Mesenchymal stem cell (in vitro differentiated cells and primary cell): ENCODE measurements around the gene FLOT1.
A peak's percentile ranks its signal among the peaks of the same experiment; 100 is the strongest.
"Not testable (repeated sequence)": the region's sequence is repeated elsewhere in the genome, so short reads cannot be mapped to it uniquely, and the experiment has no call there.

Experiments used
- DNase-seq: peaks from one replicate; pipeline ENCODE4 v3.0.0-alpha.2; 2013
- H2AFZ ChIP-seq: one replicate; pipeline ENCODE4 v1.6.1; 2013; ENCODE audit warnings: low read depth, mild to moderate bottlenecking, control low read depth, inconsistent platforms, low read length, moderate library complexity
- H2AK5ac ChIP-seq: 2 replicates; pipeline ENCODE4 v1.6.1; 2013; ENCODE audit warnings: low read length, moderate library complexity, mild to moderate bottlenecking, inconsistent platforms; ENCODE audit not compliant: severe bottlenecking
- H2BK120ac ChIP-seq: one replicate; pipeline ENCODE4 v1.6.1; 2013; ENCODE audit warnings: low read depth, mild to moderate bottlenecking, inconsistent platforms, low read length, moderate library complexity
- H2BK12ac ChIP-seq, 2 experiments: one replicate each; pipeline ENCODE4 v1.6.1; 2013; ENCODE audit warnings: inconsistent platforms in 2 of 2, low read length in 2 of 2, mild to moderate bottlenecking in 2 of 2, moderate library complexity in 2 of 2, control low read depth in 1 of 2
- H2BK15ac ChIP-seq: one replicate; pipeline ENCODE4 v1.6.1; 2013; ENCODE audit warnings: mild to moderate bottlenecking, low read depth, inconsistent platforms; ENCODE audit not compliant: poor library complexity, severe bottlenecking
- H2BK5ac ChIP-seq: 2 replicates; pipeline ENCODE4 v1.6.1; 2013; ENCODE audit warnings: low read depth, mild to moderate bottlenecking, low read length, control low read depth, inconsistent platforms; ENCODE audit not compliant: poor library complexity, severe bottlenecking
- H3K14ac ChIP-seq, 2 experiments: one replicate each; pipeline ENCODE4 v1.6.1; 2013; ENCODE audit warnings: inconsistent platforms in 2 of 2, low read length in 2 of 2, control low read depth in 1 of 2, mild to moderate bottlenecking in 1 of 2, moderate library complexity in 1 of 2
- H3K18ac ChIP-seq, 2 experiments: one replicate each; pipeline ENCODE4 v1.6.1; 2013; ENCODE audit warnings: inconsistent platforms in 2 of 2, low read length in 2 of 2, control low read depth in 1 of 2, low read depth in 1 of 2, mild to moderate bottlenecking in 1 of 2
- H3K23ac ChIP-seq, 2 experiments: one replicate each; pipeline ENCODE4 v1.6.1; 2013; ENCODE audit warnings: inconsistent platforms in 2 of 2, low read length in 2 of 2, mild to moderate bottlenecking in 2 of 2, moderate library complexity in 2 of 2, control low read depth in 1 of 2
- H3K27ac ChIP-seq: 2 replicates; pipeline ENCODE4 v1.5.1; 2013; ENCODE audit warnings: mild to moderate bottlenecking, moderate library complexity, low read length, control low read depth, inconsistent platforms; ENCODE audit not compliant: poor library complexity, severe bottlenecking
- H3K27me3 ChIP-seq, 2 experiments: 2 replicates each; pipeline versions ENCODE4 v1.6.1 to v1.7.0; 2013; ENCODE audit warnings: low read length in 2 of 2, mild to moderate bottlenecking in 2 of 2, moderate library complexity in 2 of 2, control low read depth in 1 of 2, inconsistent platforms in 1 of 2; ENCODE audit not compliant: control insufficient read depth in 1 of 2, insufficient read depth in 1 of 2
- H3K36me3 ChIP-seq, 2 experiments: 2 replicates each; pipeline versions ENCODE4 v1.6.1 to v1.7.0; 2013; ENCODE audit warnings: low read length in 2 of 2, control low read depth in 1 of 2, inconsistent platforms in 1 of 2, low read depth in 1 of 2, mild to moderate bottlenecking in 1 of 2; ENCODE audit not compliant: insufficient read depth in 2 of 2, control insufficient read depth in 1 of 2
- H3K4ac ChIP-seq, 2 experiments: one replicate each; pipeline ENCODE4 v1.6.1; 2013; ENCODE audit warnings: inconsistent platforms in 2 of 2, low read length in 2 of 2, mild to moderate bottlenecking in 2 of 2, moderate library complexity in 2 of 2, control low read depth in 1 of 2, low read depth in 1 of 2
- H3K4me1 ChIP-seq: 2 replicates; pipeline ENCODE4 v1.6.1; 2013; ENCODE audit warnings: low read depth, low read length, control low read depth; ENCODE audit not compliant: control insufficient read depth, insufficient read depth
- H3K4me2 ChIP-seq: 2 replicates; pipeline ENCODE4 v1.6.1; 2013; ENCODE audit warnings: low read length, mild to moderate bottlenecking, inconsistent platforms; ENCODE audit not compliant: poor library complexity, severe bottlenecking
- H3K4me3 ChIP-seq, 2 experiments: 2 replicates each; pipeline versions ENCODE4 v1.5.1 to v1.7.0; 2013; ENCODE audit warnings: low read length in 2 of 2, mild to moderate bottlenecking in 2 of 2, control low read depth in 1 of 2, low read depth in 1 of 2; ENCODE audit not compliant: insufficient read depth in 1 of 2
- H3K79me1 ChIP-seq: replicated peaks from 2 replicates; pipeline ENCODE4 v1.6.1; 2013; ENCODE audit warnings: mild to moderate bottlenecking, control low read depth, low read length, inconsistent platforms; ENCODE audit not compliant: poor library complexity, severe bottlenecking
- H3K9ac ChIP-seq: 2 replicates; pipeline ENCODE4 v1.7.0; 2013; ENCODE audit warnings: mild to moderate bottlenecking, low read length, moderate library complexity
- H3K9me3 ChIP-seq: 2 replicates; pipeline ENCODE4 v1.7.0; 2013; ENCODE audit warnings: mild to moderate bottlenecking, low read length; ENCODE audit not compliant: control insufficient read depth
- H4K8ac ChIP-seq: one replicate; pipeline ENCODE4 v1.6.1; 2013; ENCODE audit warnings: inconsistent platforms, mild to moderate bottlenecking, low read length, moderate library complexity
- H4K91ac ChIP-seq: one replicate; pipeline ENCODE4 v1.6.1; 2013; ENCODE audit warnings: mild to moderate bottlenecking, low read length, inconsistent platforms
- WGBS: methylation state at CpG from one replicate; pipeline ENCODE4 v1.1.7; 2013; ENCODE audit warnings: mixed read lengths; 5-methylcytosine and 5-hydroxymethylcytosine counted together

The FLOT1 gene

DNA sequence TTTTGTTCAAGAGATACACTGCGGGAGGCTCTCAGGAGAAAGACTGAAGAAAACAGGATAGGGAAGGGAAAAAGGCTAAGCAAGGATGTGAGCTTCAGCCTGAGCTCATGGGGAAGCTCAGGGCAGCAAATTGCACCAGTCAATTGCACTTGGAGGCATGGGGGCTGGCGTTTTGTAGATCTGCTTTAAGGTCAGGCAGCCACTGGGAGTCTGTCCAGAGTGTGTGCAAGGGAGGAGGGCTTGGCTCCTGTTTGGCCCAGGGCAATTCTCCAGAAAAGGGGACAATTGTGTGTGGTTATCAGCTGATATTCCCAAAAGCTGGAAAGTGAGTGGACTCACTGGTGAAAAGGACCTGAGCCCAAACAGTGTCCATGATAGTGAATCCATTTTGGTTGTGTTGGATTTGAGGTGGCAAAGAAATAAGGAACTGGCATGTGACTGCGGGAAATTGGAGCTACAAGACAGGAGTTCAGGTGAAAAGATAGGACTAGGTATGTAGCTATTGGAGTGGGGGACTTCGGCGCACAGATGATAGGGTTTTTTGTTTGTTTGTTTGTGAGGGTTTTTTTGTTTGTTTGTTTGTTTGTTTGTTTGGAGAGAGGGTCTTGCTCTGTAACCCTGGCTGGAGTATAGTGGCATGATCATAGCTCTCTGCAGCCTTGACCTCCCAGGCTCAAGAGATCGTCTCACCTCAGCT, 24.1 kb upstream of the FLOT1 start:
- Histone ChIP-seq H3K9me3 (no peaks in the 10 kb centered on the region), H3K4ac (peak overlapping the region in 1 of 2 experiments; percentile 73), H2BK12ac (peak overlapping the region in 1 of 2 experiments; percentile 65), H3K36me3 (no peaks in the 10 kb centered on the region), H2BK5ac (peak overlapping the region; percentile 39), H2AFZ (no peak overlapping the region), H3K14ac (peak overlapping the region in 1 of 2 experiments; percentile 6), H4K8ac (peak overlapping the region; percentile 45), H3K18ac (peak overlapping the region; percentile 13 to 34), H2AK5ac (peak overlapping the region; percentile 98), H4K91ac (no peak overlapping the region), H3K79me1 (peaks cover 4% of the 10 kb centered on the region), H2BK120ac (no peak overlapping the region), H3K27me3 (no peaks in the 10 kb centered on the region), H3K23ac (no peak overlapping the region), H3K27ac (no peak overlapping the region), H3K4me1 (peaks cover 18% of the 10 kb centered on the region), H3K9ac (no peak overlapping the region), H3K4me3 (no peak overlapping the region), H2BK15ac (no peak overlapping the region), H3K4me2 (no peak overlapping the region)
- WGBS: 94% methylated on average over 6 of the region's 6 CpGs
- no peak for DNase-seq

DNA sequence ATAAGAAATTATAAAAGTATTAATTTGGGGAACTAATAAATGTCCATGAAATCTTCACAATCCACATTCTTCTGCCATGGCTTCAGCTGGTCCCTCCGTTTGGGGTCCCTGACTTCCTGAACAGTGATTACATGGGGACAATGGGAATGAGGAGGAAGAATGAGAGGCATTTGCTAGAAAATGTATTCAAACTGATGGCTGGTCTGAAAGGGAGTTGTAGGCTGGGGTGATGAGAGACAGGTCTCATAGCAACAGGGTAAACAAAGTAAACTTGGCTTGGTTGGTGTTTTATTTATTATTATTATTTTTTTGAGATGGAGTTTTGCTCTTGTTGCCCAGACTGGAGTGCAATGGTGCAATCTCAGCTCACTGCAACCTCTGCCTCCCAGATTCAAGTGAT, 23.0 kb upstream of the FLOT1 start:
- 50% methylated on average over 1 of the region's 1 CpG for WGBS
- H3K9me3 ChIP-seq, H2AFZ ChIP-seq, H3K14ac ChIP-seq, H3K27me3 ChIP-seq, H3K18ac ChIP-seq, H2BK15ac ChIP-seq, H3K36me3 ChIP-seq, H3K23ac ChIP-seq, H3K4me2 ChIP-seq, H4K8ac ChIP-seq, H4K91ac ChIP-seq, H3K79me1 ChIP-seq, H3K4ac ChIP-seq, H3K4me3 ChIP-seq, H3K9ac ChIP-seq, H2BK120ac ChIP-seq: not testable (repeated sequence)
- Histone ChIP-seq H3K4me1 (peaks cover 17% of the 10 kb centered on the region), H2BK5ac (peak overlapping the region; percentile 59), H2AK5ac (peak overlapping the region; percentile 90), H2BK12ac (peak overlapping the region in 1 of 2 experiments; percentile 68), H3K27ac (peak overlapping the region; percentile 65)
- DNase-seq: peak; percentile 58

DNA sequence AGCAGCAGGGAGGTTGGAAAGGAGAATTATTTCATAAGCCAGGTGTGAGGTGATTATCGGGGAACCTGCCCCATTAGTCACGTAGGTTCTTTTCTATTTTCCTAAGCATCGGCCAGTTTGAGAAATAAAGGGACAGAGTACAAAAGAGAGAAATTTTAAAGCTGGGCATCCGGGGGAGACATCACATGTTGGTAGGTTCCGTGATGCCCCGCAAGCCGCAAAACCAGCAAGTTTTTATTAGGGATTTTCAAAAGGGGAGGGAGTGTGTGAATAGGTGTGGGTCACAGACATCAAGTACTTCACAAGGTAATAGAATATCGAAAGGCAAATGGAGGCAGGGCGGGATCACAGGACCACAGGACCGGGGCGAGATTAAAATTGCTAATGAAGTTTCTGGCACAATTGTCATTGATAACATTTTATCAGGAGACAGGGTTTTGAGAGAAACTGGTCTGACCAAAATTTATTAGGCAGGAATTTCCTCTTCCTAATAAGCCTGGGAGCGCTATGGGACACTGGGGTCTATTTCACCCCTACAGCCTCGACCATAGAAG, 22.1 kb upstream of the FLOT1 start:
- not testable (repeated sequence) for DNase-seq, H3K9me3 ChIP-seq, H2BK120ac ChIP-seq, H3K79me1 ChIP-seq, H3K9ac ChIP-seq, H3K4ac ChIP-seq, H3K27me3 ChIP-seq, H3K18ac ChIP-seq, H2AFZ ChIP-seq, H3K36me3 ChIP-seq, H3K23ac ChIP-seq, H4K8ac ChIP-seq, H3K14ac ChIP-seq, H2BK15ac ChIP-seq, H4K91ac ChIP-seq, H3K4me2 ChIP-seq, H3K4me3 ChIP-seq
- Histone ChIP-seq H2BK5ac (peak overlapping the region; percentile 71), H3K27ac (peak overlapping the region; percentile 99), H3K4me1 (peaks cover 22% of the 10 kb centered on the region), H2AK5ac (peak overlapping the region; percentile 64), H2BK12ac (peak overlapping the region in 1 of 2 experiments; percentile 97)
- WGBS: 78% methylated on average over 11 of the region's 13 CpGs

GRCh38 chr6:30763618-30764489, 21.4 kb upstream of the FLOT1 start:
- WGBS: 29% methylated on average over 7 of the region's 8 CpGs
- peak overlapping the region; percentile 20 for H2AFZ ChIP-seq
- peak overlapping the region; percentile 95 for H4K8ac ChIP-seq
- peak overlapping the region; percentile 82 for H2BK15ac ChIP-seq
- H3K23ac ChIP-seq: no peak overlapping the region
- peak overlapping the region; percentile 100 for H2BK5ac ChIP-seq
- no peaks in the 10 kb centered on the region for H3K9me3 ChIP-seq
- no peaks in the 10 kb centered on the region for H3K36me3 ChIP-seq
- peaks cover 19% of the 10 kb centered on the region for H3K4me1 ChIP-seq
- H2BK12ac ChIP-seq: peak overlapping the region; percentile 92 to 97
- H3K79me1 ChIP-seq: peaks cover 5% of the 10 kb centered on the region
- no peak overlapping the region for H3K4me3 ChIP-seq
- H3K27me3 ChIP-seq: no peaks in the 10 kb centered on the region
- H3K14ac ChIP-seq: no peak overlapping the region
- peak overlapping the region; percentile 99 for H3K27ac ChIP-seq
- peak overlapping the region; percentile 19 for H3K4me2 ChIP-seq
- peak overlapping the region; percentile 96 for H4K91ac ChIP-seq
- peak overlapping the region; percentile 98 for H2AK5ac ChIP-seq
- H3K9ac ChIP-seq: no peak overlapping the region
- H2BK120ac ChIP-seq: peak overlapping the region; percentile 86
- peak overlapping the region; percentile 73 to 83 for H3K18ac ChIP-seq
- peak overlapping the region; percentile 80 to 96 for H3K4ac ChIP-seq
- DNase-seq: peak; percentile 41
